HG02840 (cell line): ENCODE measurements around the gene SVBP.

ENCODE experiments used
- ATAC-seq: cut with Tn5 transposase; IDR thresholded peaks from one replicate; pipeline ENCODE4 v1.9.1; 2021; ENCODE audit warnings: mild to moderate bottlenecking, moderate library complexity, moderate number of reproducible peaks; ENCODE audit not compliant: unreplicated experiment, low FRiP score

SVBP gene

DNA sequence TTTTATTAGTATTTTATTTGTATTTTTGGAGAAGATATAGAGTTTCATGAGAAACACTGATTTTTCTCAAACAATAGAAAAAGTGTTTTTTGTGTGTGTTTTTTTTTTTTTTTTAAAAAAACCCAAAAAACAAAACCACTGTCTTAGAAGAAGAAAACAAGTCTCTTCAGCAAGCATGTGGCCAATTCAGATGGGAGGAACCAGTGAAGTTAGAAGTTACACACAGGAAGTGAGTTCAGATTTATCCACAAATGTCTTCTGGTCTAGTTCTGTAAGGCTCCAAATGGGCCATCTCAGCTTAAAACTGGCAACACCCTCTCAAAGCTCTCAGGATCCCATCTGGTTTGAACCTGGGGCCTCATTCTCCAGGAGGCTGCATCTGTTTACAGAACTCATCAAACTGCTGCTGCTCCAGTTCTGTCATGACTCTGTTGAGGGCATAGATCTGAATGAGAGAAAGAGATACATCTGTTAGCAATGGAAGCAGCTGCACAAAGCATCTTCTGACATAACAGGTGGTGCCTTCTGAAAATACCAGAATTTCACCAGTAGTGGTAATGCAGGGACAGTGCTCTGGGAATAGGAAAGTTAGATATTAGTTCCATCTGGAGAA, 10.0 kb downstream of the SVBP start:
- ATAC-seq = no peak

DNA sequence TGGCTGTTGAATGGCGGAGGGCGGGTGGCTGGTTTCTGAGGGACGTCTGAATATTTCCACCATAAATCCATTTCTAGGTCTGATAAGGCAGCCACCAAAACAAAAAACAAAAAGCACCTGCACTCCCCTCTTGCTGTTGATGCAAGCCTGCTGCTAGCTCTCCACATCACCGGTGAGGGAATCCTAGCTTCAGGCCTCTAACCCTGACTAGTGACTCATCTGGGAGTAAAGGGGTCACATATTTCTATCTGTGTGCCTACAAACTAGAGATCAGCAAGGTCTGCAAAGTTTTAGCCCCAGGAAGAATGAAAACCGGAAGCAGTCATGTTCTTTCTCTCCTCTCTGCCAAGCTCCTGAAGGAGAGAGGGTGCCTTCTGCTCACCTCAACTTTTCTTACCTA, 10.6 kb downstream of the SVBP start:
- ATAC-seq = no peak

DNA sequence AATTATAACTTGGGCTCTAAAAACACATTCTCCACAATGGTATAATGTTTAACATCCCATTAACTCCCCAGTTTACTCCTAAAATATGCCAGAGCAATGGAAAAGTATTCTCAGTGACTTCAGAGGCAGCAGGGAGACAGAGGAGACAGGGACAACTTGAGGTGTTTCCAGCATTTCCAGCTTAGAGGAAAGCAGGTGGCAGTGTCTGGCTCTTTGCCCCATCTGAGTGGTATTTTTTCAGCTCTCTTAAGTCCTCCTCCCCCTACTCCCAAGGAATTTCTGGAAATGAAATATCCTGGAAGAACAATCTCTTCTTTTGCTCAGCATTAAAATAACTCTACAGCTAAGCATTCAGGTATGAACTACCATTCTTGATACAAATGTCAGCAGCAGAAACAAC, 11.0 kb downstream of the SVBP start:
- no peak for ATAC-seq

DNA sequence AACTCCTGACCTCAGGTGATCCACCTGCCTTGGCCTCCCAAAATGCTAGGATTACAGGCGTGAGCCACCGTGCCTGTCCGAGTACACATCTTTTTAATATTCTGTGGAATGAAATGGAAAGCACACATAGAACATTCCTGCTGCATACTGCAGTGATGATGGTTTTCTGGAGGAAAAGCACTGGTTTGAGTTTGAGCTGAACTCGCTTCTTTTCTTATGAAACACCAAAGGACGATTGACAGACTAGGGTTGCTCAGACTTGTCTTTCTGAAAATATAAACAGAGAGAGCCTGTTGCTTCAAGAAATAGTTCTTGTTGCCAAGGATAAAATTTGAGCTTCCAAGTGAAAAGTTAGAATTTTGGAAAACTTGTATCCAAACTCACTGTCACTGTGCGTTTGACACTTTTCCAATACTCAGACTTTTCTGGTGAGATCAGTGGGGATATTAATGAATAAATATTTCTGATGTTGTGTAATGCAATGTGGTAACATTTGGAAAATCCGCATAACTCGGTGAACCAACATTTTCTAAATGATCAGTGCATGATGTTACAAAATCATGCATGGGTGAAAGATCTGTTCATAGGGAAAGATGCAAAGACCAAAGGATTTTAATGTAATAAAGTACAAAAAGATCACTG, 15.2 kb downstream of the SVBP start:
- no peak for ATAC-seq

DNA sequence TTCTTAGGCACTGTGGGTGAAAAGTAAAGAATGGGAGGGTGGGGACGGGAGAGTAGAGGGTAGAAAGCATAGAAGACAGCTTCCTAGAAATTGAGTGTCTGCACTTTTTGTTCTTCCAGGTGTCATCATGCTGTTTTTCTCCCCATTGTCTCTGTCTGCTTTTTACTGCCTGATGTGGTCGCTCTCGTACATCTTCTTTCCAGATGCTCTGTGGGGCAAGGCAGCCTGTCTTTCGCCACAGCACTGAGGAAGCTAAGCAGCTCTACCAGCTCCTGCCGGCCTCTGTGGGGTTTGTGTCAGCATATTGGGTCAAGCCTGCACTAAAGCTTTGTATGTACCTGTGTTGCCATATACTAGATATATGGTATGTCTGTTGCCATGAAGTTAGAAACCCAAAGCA, 19.2 kb downstream of the SVBP start:
- no peak for ATAC-seq

DNA sequence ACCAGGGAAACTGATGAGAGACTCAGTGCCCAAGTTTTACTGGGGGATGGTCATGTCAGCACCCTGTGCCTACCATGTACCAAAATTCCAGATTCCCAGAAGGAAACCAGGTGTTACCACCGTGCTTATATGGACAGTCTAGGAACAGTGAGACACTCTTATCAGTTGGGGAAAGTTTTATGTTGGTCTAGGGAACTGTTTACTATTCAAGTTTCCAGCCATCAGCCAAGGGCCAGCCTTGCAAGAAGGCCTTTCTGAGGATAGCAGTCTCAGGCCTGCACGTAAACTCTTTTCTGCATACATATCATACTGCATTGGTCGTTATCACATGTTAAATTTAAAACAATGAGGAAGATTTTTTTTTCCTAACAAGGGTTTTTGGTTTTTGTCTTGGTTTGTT, 19.8 kb downstream of the SVBP start:
- no peak for ATAC-seq

DNA sequence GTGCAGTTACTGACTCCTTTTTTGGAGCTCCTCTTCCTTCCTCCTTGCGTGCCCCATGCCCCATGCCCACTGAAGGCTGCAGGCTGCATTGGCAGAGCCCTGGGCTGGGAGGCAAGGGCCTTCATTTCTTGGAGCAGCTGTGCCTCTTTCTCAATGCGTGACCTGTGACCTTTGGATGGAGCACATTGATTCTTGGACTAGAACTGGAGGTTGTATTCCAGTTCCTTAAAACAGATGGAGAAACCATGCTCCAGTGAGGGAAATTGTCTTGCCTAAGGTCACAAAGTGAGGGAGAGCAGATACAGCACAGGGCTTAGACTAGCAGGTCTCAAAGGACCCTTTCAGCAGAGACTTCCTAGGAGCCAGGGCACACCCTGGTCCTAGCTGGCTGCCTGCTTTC, 23.4 kb downstream of the SVBP start:
- ATAC-seq = no peak

DNA sequence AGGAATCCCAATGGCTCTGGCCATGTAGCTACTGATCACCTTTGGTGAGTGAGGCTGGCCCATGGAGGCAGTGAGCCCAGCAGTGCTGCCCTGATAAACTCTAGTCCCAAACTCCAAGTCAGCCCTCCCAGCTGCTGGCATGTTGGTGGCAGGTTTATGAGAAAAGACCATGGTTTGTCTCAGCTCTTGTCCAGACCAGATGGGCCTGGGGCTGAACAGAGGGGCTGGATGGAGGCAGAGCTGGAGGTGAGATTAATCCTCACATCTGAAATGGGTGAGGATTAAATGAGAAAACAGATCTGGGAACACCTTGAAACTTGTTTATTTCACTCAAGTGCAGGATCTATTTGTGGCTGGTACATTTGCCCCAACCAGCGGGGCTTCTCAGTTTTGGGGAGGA, 29.2 kb downstream of the SVBP start:
- no peak for ATAC-seq

DNA sequence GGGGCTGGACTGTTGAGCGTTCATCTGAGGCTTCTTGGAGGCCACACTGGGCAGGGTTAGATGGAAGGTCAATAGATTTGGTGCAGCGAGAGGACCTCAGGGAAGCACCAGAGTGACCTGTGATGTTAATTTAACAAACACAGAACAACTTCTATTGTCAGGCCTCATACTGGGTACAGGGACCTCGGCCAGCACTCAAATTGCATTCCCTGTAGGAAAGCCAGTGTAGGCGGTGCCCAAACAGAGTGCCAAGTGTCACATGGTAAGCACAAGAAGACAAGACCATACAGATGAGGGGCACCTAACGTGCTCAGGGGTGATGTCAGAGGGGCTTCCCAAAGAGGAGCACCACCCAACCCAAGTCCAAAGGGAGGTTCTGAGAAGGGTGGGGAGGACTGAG, 31.1 kb downstream of the SVBP start:
- no peak for ATAC-seq

DNA sequence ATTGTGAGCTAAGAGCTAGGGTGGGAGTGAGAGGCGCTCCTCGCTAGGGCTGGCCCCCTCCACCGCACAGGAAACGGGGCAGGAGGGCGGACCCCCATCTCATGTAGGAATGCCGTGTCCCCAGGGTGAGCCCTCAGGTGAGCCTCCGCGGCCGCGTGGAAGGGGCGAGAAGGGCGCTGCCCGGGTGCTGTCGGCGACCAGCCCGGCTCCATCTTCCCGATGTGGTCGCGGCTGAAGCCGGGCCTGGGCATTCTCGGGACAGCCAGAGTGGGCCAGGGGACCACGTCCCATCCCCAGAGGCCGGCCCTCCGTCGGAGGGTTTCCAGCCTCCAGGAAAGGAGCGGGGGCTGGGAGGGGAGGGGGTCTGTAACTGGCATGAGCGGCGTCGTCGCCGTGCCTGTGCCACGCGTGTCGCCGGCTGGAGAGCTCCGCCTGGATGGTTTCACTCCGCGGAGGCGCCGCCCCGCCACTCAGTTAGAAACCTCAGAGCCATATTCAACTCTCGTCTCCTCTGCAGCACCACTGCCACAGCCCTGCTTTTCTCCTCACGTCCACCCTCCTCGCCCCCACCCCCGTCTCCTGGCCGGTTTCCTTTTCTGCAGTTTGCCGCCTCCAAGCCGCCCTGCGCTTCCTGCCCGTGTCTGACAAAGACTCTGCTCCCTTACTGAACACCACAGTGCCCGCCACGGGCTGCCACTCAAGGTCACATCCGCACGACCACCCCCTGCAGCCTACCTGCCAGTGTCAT, 32.1 kb downstream of the SVBP start, which contains the start of gene TMEM269:
TMEM269 (plus strand) TSS at position 46 of the 748 bp plus-strand sequence. CDS start 4,903 bp downstream, outside the sequence.
- no peak for ATAC-seq

DNA sequence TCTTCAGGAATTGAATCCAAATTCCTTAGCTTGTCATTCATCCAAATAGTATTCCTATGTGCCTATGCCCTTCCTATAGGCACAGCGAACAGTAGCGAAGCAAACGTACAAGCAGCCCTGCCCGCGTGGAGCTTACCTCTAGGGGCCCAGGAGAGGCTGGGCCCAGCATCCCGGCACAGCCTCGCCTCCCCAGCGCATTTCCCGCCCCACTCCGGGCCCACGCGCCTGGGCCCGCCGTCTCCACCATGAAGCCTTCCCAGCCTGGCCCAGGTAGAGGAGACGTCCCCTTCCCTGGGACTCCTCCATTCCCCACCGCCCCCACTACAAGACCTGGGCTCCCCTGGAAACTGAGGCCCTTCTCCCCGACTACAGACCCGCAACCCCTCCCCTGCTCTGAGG, 32.7 kb downstream of the SVBP start:
- ATAC-seq = no peak

DNA sequence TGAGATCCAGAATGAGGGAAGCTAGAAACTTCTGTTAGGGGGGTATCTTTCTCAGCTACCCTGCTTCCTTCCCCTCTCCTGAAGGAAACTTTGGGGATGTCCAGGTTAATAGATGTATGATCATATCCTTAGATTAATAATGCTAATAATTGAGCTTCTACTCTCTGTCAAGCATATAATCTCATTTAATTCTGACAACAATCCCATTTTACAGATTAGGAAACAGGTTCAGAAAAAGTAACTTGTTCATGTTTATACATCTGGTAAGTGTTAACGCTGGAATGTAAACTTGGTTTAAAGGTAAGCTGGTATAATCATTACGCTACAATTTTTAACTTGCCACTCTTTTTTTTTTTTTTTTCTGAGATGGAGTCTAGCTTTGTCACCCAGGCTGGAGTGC, 34.1 kb downstream of the SVBP start:
- no peak for ATAC-seq

DNA sequence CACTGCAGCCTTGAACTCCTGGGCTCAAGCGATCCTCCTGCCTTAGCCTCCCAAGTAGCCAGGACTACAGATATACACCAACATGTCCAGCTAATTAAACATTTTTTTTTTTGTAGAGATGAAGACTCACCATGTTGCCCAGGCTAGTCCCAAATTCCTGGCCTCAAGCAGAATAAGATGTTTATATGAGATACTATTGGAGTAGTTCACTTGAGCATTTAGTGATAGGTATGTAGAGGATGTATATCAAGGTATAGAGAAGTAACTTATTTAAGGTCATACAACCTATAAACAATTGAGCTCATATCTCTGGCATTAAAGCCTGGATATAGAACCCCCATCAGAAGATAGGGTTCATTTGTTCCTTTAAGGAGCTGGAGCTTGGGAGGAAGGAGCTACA, 37.0 kb downstream of the SVBP start:
- ATAC-seq = no peak

DNA sequence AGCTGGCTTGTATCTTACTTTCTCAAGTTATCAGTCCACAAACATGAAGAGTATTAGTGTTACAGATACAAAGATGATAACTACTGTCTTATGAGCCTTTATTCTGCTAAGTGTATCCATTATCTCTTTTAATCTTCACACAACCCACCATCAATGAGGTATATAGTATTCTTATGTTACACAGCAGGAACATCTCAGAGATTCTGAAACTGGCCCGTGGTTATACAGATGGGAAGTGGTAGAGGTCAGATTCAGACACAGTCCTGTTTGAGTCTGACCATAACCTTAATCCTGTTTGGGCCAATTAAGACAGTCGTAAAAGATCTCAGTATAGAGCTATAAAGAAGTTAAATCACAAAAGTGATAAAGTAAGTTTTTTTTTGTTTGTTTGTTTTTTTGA, 37.5 kb downstream of the SVBP start:
- no peak for ATAC-seq

DNA sequence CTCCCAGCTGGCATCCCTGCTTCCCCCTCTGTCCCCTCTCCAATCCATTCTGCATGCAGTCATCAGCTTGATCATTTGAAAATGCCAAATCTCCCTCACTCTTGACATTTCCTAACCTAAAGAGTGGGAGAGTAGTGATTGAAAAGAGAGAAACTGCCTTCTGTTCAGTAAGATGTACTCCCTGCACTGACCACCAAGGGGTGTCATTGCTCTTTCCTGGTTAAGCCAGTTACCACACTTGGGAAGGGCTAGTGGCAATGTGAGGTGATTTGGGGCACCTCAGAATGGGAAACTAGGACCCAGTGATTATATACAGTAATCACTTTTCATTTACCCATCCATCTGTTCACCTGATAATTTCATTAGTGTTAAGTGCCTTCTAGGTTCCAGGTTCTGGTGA, 39.3 kb downstream of the SVBP start:
- no peak for ATAC-seq

DNA sequence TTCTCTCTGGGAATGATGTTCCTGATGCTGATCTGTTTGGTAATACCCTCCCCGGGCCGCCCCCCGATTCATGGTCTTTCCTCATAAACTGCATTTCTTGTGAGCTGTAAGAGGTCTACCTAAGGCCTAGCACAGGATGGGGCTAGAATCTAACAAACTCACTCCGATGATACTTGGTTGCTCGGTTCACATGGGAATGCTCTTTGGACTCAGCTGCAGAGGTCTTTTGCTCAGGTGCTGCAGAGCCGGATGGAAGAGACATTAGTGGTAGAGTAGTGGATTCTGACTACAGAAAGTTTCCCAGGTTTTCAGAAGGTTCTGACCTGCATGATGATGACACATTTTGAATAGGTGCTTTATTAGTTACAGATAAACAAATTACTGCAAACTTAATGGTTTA, 40.7 kb downstream of the SVBP start:
- no peak for ATAC-seq

DNA sequence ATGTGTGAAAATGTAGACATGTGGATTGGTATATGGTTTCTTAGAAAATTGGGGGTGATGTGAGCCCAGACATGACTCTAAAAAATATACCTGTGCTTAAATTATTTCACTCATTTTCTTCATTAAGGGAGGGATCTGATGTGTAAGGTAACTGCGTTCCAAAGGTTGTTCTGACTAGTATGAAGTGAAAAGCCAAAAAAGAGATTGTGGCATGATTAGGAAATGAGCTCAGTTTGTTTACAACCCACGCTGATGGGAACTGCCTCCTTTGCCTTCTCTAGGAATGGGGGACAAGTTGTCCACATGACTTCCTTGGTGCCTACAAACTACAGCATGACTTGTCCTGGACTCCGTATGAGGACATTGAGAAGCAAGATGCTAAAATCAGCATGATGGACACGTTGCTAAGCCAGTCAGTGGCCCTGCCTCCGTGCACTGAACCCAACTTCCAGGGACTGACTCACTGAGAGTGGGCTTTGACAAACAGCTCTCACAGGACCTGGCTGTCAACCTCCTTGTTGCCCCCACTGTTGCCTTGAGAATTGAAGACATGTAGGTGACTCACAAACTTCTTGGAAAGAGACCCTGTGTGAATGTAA, 42.2 kb downstream of the SVBP start:
- ATAC-seq = no peak

DNA sequence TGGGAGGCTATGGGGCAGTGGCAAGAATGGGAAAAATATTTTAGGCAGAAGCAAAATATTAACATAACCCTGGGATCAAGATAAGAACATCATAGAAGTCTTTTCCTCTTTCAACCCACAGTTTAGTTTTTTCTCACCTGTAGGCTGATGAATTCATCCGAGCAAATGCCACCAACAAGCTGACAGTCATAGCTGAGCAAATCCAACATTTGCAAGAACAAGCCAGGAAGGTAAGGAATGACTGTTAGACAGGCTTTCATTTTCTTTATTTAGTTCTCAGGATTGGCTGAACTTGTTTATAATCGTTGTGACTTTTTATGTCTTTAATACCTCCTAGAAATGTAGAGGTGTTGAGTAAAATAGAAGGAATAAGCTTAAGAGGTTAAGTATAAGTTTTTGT, 43.8 kb downstream of the SVBP start:
- ATAC-seq = no peak

DNA sequence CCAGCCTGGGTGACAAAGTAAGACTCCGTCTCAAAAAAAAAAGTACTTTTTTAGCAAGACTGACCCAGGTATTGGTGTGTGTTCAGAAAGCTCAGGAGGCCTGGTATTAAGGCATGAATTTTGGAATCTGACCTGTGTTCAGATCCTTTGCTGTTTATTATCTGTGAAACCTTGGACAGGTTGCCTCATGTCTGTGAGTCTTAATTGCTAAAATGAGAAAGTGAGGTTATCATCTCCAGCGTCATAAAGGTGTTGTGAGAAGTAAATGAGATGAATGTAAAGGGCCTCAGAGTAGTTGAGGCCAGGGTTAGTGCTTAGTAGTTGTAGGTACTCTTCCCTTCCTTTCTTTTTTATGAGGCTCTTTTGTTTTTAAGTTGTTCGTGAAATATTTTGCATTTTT, 47.4 kb downstream of the SVBP start:
- no peak for ATAC-seq

DNA sequence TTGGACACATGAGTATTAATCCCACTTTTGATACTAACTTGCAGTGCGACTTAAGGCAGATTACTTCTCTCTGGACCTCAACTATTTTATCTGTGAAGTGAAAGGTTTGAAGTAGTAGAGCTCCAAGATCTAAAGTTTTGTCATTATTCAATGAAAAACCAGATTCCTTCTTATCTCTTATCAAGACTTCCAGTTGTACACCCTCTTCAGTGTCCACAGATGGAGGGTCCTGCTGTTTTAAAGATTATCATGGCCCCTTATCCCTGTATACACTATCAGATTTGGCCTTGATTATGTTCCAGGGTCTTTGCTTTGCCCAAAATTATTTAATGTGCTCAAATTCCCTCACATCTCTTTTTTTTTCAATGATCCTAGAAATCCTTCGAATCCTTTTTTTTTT, 49.0 kb downstream of the SVBP start:
- ATAC-seq = no peak

DNA sequence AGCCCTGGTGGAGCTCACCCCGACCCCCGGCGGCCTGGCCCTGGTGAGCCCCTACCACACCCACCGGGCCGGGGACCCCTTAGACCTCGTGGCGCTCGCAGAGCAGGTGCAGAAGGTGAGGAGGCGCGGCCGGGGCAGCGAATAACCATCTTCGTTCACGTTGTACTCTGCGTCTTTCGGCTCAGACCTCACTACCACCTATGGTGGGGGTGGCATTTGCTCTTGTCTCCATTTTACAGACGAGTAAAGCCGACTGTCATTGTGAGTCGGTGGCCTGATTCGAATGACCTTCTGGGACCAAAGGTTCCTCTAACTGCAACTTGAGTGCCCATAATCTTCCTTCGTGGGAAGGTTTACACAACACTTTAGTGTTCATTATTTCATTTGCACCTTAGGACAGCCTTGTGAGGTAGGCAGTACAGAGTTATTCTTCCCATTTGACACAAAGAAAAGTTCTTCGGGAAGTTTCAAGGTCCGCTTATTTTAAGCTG, 49.6 kb downstream of the SVBP start:
- ATAC-seq = peak; percentile 32
